ENCODE measurements around the gene ZNF888. TPM values are rescaled to one million over a fixed set of nuclear protein-coding genes. Genes with fewer than 3 reads are reported as not detected.
"Not testable (repeated sequence)": the region's sequence is repeated elsewhere in the genome, so short reads cannot be mapped to it uniquely, and the experiment has no call there.

ZNF888 gene
- total and polyA plus RNA-seq, 2 donors (not counting 1 experiment from before 2014, with no cell fraction given): 2.7 to 15.6 TPM

GRCh38 chr19:52901842-52902241, 21.4 kb downstream of the ZNF888 start:
- Mint-ChIP-seq H3K27ac (no peak overlapping the region), H3K4me1 (peaks cover 19% of the 10 kb centered on the region), H3K4me3 (no peak overlapping the region), H3K9me3 (ENCODE audit: insufficient read depth) (peaks cover 8% of the 10 kb centered on the region), H3K27me3 (no peaks in the 10 kb centered on the region)
- Histone ChIP-seq H3K4me2 (replicated peaks; ENCODE audit: low read depth, low read length, poor library complexity, severe bottlenecking) (no peak overlapping the region), H3K27ac (ENCODE audit: low read length in 2 of 2) (no peak overlapping the region), H3K36me3 (replicated peaks in 1 of 2; ENCODE audit: control extremely low read depth in 1 of 2, control insufficient read depth in 1 of 2, extremely low read depth in 1 of 2, insufficient read depth in 2 of 2, low read length in 1 of 2) (peaks cover under 1 to 5% of the 10 kb centered on the region in 2 experiments), H3K4me3 (ENCODE audit: control extremely low read depth in 1 of 5, extremely low read depth in 1 of 5, insufficient read depth in 1 of 5, low read depth in 2 of 5, low read length in 4 of 5) (no peak overlapping the region), H3K79me2 (ENCODE audit: control insufficient read depth, insufficient read depth, low read length) (peaks cover 11% of the 10 kb centered on the region), H3K9me3 (ENCODE audit: control extremely low read depth in 1 of 3, control insufficient read depth in 2 of 3, insufficient read depth in 1 of 3, low read length in 2 of 3) (peaks cover 1 to 17% (median 3%) of the 10 kb centered on the region in 3 donors), H3K27me3 (replicated peaks in 1 of 4; ENCODE audit: control extremely low read depth in 1 of 4, control insufficient read depth in 3 of 4, insufficient read depth in 4 of 4, low read length in 3 of 4) (no peaks in the 10 kb centered on the region), H3K4me1 (ENCODE audit: control insufficient read depth in 2 of 2, insufficient read depth in 2 of 2, low read length in 2 of 2) (peaks cover under 1 to 19% of the 10 kb centered on the region in 2 donors), H4K20me1 (ENCODE audit: control insufficient read depth, insufficient read depth, low read length, poor library complexity, severe bottlenecking) (no peaks in the 10 kb centered on the region), H2AFZ (ENCODE audit: insufficient read depth, low read depth, low read length, poor library complexity, severe bottlenecking) (no peak overlapping the region), H3K9ac (ENCODE audit: low read length) (no peak overlapping the region)
- TF ChIP-seq EZH2 (IDR thresholded peaks at IDR 0.05; ENCODE audit: borderline replicate concordance, insufficient read depth, low read depth, low read length, poor library complexity, severe bottlenecking): no peak
- TF ChIP-seq, protein P1, sequence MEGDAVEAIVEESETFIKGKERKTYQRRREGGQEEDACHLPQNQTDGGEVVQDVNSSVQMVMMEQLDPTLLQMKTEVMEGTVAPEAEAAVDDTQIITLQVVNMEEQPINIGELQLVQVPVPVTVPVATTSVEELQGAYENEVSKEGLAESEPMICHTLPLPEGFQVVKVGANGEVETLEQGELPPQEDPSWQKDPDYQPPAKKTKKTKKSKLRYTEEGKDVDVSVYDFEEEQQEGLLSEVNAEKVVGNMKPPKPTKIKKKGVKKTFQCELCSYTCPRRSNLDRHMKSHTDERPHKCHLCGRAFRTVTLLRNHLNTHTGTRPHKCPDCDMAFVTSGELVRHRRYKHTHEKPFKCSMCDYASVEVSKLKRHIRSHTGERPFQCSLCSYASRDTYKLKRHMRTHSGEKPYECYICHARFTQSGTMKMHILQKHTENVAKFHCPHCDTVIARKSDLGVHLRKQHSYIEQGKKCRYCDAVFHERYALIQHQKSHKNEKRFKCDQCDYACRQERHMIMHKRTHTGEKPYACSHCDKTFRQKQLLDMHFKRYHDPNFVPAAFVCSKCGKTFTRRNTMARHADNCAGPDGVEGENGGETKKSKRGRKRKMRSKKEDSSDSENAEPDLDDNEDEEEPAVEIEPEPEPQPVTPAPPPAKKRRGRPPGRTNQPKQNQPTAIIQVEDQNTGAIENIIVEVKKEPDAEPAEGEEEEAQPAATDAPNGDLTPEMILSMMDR (IDR thresholded peaks at IDR 0.05): no peak
- no CpG with 5 or more reads among the region's 3 CpGs for whole genome bisulfite sequencing (ENCODE audit: insufficient coverage)
- intact Hi-C loops (cut with micrococcal nuclease): no loop called here
- ChIA-PET CTCF (no interaction called here), POLR2A (no interaction called here)
- DNase-seq: no peak
- no peak for ATAC-seq (ENCODE audit: low read depth)

- Mint-ChIP-seq H3K4me3 (peak overlapping the region; percentile 3), H3K4me1 (peaks cover 15% of the 10 kb centered on the region)
- H3K4me2 ChIP-seq (replicated peaks; ENCODE audit: low read depth, low read length, poor library complexity, severe bottlenecking); CTCF ChIA-PET; H3K9ac ChIP-seq (ENCODE audit: low read length); H3K9me3 Mint-ChIP-seq (ENCODE audit: insufficient read depth); H3K4me3 ChIP-seq (ENCODE audit: control extremely low read depth in 1 of 5, extremely low read depth in 1 of 5, insufficient read depth in 1 of 5, low read depth in 2 of 5, low read length in 4 of 5); H3K36me3 ChIP-seq (replicated peaks in 1 of 2; ENCODE audit: control extremely low read depth in 1 of 2, control insufficient read depth in 1 of 2, extremely low read depth in 1 of 2, insufficient read depth in 2 of 2, low read length in 1 of 2); H3K27ac ChIP-seq (ENCODE audit: low read length in 2 of 2); POLR2A ChIA-PET; DNase-seq; ATAC-seq (ENCODE audit: low read depth); H3K27me3 Mint-ChIP-seq; H4K20me1 ChIP-seq (ENCODE audit: control insufficient read depth, insufficient read depth, low read length, poor library complexity, severe bottlenecking); H3K27ac Mint-ChIP-seq; H3K27me3 ChIP-seq (replicated peaks in 1 of 4; ENCODE audit: control extremely low read depth in 1 of 4, control insufficient read depth in 3 of 4, insufficient read depth in 4 of 4, low read length in 3 of 4): not testable (repeated sequence)
- H2AFZ ChIP-seq (ENCODE audit: insufficient read depth, low read depth, low read length, poor library complexity, severe bottlenecking): peak overlapping the region; percentile 87
- intact Hi-C loops (cut with micrococcal nuclease): loop anchor here (5.0 kb wide), 1 partner anchor 299 kb away; no protein-coding TSS in a partner anchor
- H3K79me2 ChIP-seq (ENCODE audit: control insufficient read depth, insufficient read depth, low read length): peaks cover 32% of the 10 kb centered on the region
- peaks cover 0 to 10% (median 0%) of the 10 kb centered on the region in 3 donors for H3K9me3 ChIP-seq (ENCODE audit: control extremely low read depth in 1 of 3, control insufficient read depth in 2 of 3, insufficient read depth in 1 of 3, low read length in 2 of 3)
- peaks cover 5 to 17% of the 10 kb centered on the region in 2 donors for H3K4me1 ChIP-seq (ENCODE audit: control insufficient read depth in 2 of 2, insufficient read depth in 2 of 2, low read length in 2 of 2)
- WGBS (ENCODE audit: insufficient coverage): 93% methylated on average over 7 of the region's 10 CpGs
Observed at GRCh38 chr19:52898596-52898995, 24.6 kb downstream of the ZNF888 start.

Measured in B cell (primary cell).